Endothelial cell of umbilical vein (primary cell): ENCODE data around the gene SNX10. TPM values are rescaled to one million over a fixed set of nuclear protein-coding genes. Genes with fewer than 3 reads are reported as not detected.

Experiments used
- BruUV-seq: library from RNA; stranded (reverse); fragments of 400-500 nt; replicated peaks from 2 replicates; lab custom pipeline; 2021; lab: Mats Ljungman, UMichigan
- CTCF ChIA-PET: fragments of 300-600, 350-600 bp; sonication (Branson Sonifier 250); formaldehyde crosslinking; loops from one replicate; lab custom pipeline; 2021; ENCODE audit warnings: antibody characterized with exemption, inconsistent platforms; lab: Charles Lee
- POLR2A ChIA-PET: fragments of 300-600, 350-600 bp; sonication (Branson Sonifier 250); formaldehyde crosslinking; loops from one replicate; lab custom pipeline; 2021; ENCODE audit warnings: antibody characterized with exemption, inconsistent platforms; lab: Charles Lee
- DNase-seq: peaks from one replicate; pipeline ENCODE4 v3.0.0-alpha.2; 2011; ENCODE audit warnings: low read depth, low spot score
- FAIRE-seq: peaks from 2 replicates; lab custom pipeline; 2011; peaks lifted over from hg19 to GRCh38; lab: Jason Lieb, UNC
- H2AFZ ChIP-seq: 2 replicates; pipeline ENCODE4 v1.6.0; 2012; ENCODE audit warnings: low read depth, low read length, control low read depth, inconsistent platforms
- H3K27ac ChIP-seq: 2 replicates; pipeline ENCODE4 v1.5.1; 2011; ENCODE audit warnings: low read depth, mild to moderate bottlenecking, control low read depth, low read length, moderate library complexity; ENCODE audit not compliant: insufficient read depth
- H3K27me3 ChIP-seq, 2 experiments: 2 replicates each; pipeline versions ENCODE4 v1.6.0 to v1.6.1; 2011; ENCODE audit warnings: low read length in 2 of 2, mixed read lengths in 1 of 2; ENCODE audit not compliant: control insufficient read depth in 2 of 2, insufficient read depth in 2 of 2
- H3K36me3 ChIP-seq, 2 experiments: 2 replicates in 1 of 2; 3 replicates in 1 of 2; pipeline ENCODE4 v1.5.1; 2011; ENCODE audit warnings: low read length in 2 of 2, mild to moderate bottlenecking in 1 of 2, moderate library complexity in 1 of 2; ENCODE audit not compliant: control insufficient read depth in 2 of 2, insufficient read depth in 2 of 2; ENCODE audit errors: extremely low read depth in 1 of 2
- H3K4me1 ChIP-seq: 3 replicates; pipeline ENCODE4 v1.5.1; 2011; ENCODE audit warnings: mild to moderate bottlenecking, low read length; ENCODE audit not compliant: control insufficient read depth, insufficient read depth; ENCODE audit errors: extremely low read depth
- H3K4me2 ChIP-seq: 2 replicates; pipeline ENCODE4 v1.6.1; 2011; ENCODE audit warnings: low read length, control low read depth, mixed read lengths; ENCODE audit not compliant: insufficient read depth
- H3K4me3 ChIP-seq, 3 experiments: fragments of 200-600 bp in 1 of 3; sonication (generic), shearing (Covaris generic) in 1 of 3; replicated peaks in 1 of 3; 2 replicates each; pipeline ENCODE4 v1.5.1; 2011 to 2016; ENCODE audit warnings: control low read depth in 3 of 3, low read length in 3 of 3, mild to moderate bottlenecking in 2 of 3, inconsistent platforms in 1 of 3, low read depth in 1 of 3, moderate library complexity in 1 of 3; ENCODE audit not compliant: insufficient read depth in 1 of 3
- H3K79me2 ChIP-seq: 2 replicates; pipeline ENCODE4 v1.6.0; 2012; ENCODE audit warnings: low read length, inconsistent platforms; ENCODE audit not compliant: control insufficient read depth, insufficient read depth
- H3K9ac ChIP-seq: replicated peaks from 2 replicates; pipeline ENCODE3; 2011; ENCODE audit warnings: low read length, control low read depth; ENCODE audit not compliant: insufficient read depth; ENCODE audit errors: extremely low read depth
- H3K9me1 ChIP-seq: replicated peaks from 3 replicates; pipeline ENCODE4 v1.6.0; 2011; ENCODE audit warnings: mild to moderate bottlenecking, low read length; ENCODE audit not compliant: control insufficient read depth, insufficient read depth; ENCODE audit errors: extremely low read depth
- H3K9me3 ChIP-seq: replicated peaks from 2 replicates; pipeline ENCODE4 v1.5.1; 2012; ENCODE audit warnings: low read length, inconsistent platforms; ENCODE audit not compliant: control insufficient read depth, insufficient read depth
- H4K20me1 ChIP-seq: replicated peaks from 2 replicates; pipeline ENCODE3; 2011; ENCODE audit warnings: mild to moderate bottlenecking, low read length; ENCODE audit not compliant: control insufficient read depth, insufficient read depth; ENCODE audit errors: extremely low read depth
- EZH2 ChIP-seq: IDR thresholded peaks from 2 replicates; pipeline ENCODE4 v1.6.1; 2012; ENCODE audit warnings: borderline replicate concordance, low read depth, mild to moderate bottlenecking, moderate library complexity, low read length, inconsistent platforms; ENCODE audit not compliant: severe bottlenecking
- FOS ChIP-seq: IDR thresholded peaks from 2 replicates; pipeline ENCODE4 v1.6.1; 2011; ENCODE audit warnings: mild to moderate bottlenecking, low read length, moderate library complexity, borderline replicate concordance; ENCODE audit not compliant: insufficient read depth
- GATA2 ChIP-seq: IDR thresholded peaks from 2 replicates; pipeline ENCODE4 v1.7.0; 2011; ENCODE audit warnings: low read depth, mild to moderate bottlenecking, moderate library complexity, mixed read lengths, low read length; ENCODE audit not compliant: insufficient read length, insufficient read depth
- JUN ChIP-seq: IDR thresholded peaks from 2 replicates; pipeline ENCODE4 v1.6.1; 2011; ENCODE audit warnings: borderline replicate concordance, low read depth; ENCODE audit not compliant: insufficient read length, insufficient read depth
- MAX ChIP-seq: IDR thresholded peaks from 2 replicates; pipeline ENCODE4 v1.6.1; 2011; ENCODE audit not compliant: insufficient read depth, insufficient read length
- MYC ChIP-seq: IDR thresholded peaks from one replicate; pipeline ENCODE4 v1.6.1; 2011; ENCODE audit warnings: mild to moderate bottlenecking, low read depth, low read length
- POLR2A ChIP-seq: IDR thresholded peaks from 2 replicates; pipeline ENCODE4 v1.6.1; 2012; ENCODE audit warnings: low read depth, mild to moderate bottlenecking, control low read depth, low read length
- POLR2AphosphoS5 ChIP-seq: IDR thresholded peaks from 2 replicates; pipeline ENCODE4 v1.6.1; 2012; ENCODE audit warnings: low read depth, mild to moderate bottlenecking, control low read depth, low read length, moderate library complexity; ENCODE audit not compliant: insufficient read depth
- dilution Hi-C: fragments of 300-500 bp; cut with MboI; formaldehyde crosslinking; loops from one replicate; pipeline ENCODE4 v1.15.0; 2019; ENCODE audit warnings: low sequenced_read_pairs; ENCODE audit not compliant: extremely low pct_ligation_motif_present
- intact Hi-C: fragments of 100-400 bp; cut with micrococcal nuclease; formaldehyde crosslinking; loops from one replicate; pipeline ENCODE4 v1.10.0; 2022
- polyA plus RNA-seq, 4 experiments: library from polyadenylated mRNA; depleted of rRNA in 3 of 4; stranded (reverse) in 3 of 4; unstranded in 1 of 4; fragments of >200 nt; gene quantifications; 2 replicates each; pipeline versions ENCODE4 v1.2.1 to v1.2.3, GENCODE V29; 2011 to 2012; ENCODE audit warnings: missing spikeins in 1 of 4
- total RNA-seq: library from RNA; stranded (reverse); gene quantifications from 2 replicates; pipeline ENCODE4 v1.2.3, GENCODE V29; 2021
- TF ChIP-seq, protein P1 (sequence below), 2 donors: IDR thresholded peaks; 1 replicate in 1 of 2; 2 replicates in 1 of 2; pipeline ENCODE4 v1.5.1; 2011; ENCODE audit warnings: low read length in 2 of 2, mild to moderate bottlenecking in 2 of 2, moderate library complexity in 2 of 2, control low read depth in 1 of 2, inconsistent platforms in 1 of 2, low read depth in 1 of 2; ENCODE audit not compliant: insufficient read depth in 1 of 2; ENCODE audit errors: extremely low read depth in 1 of 2

Gene SNX10
- total and polyA plus RNA-seq, 2 donors (not counting 3 experiments of a cell fraction or from before 2014, with no cell fraction given): 0.25 to 0.80 TPM

DNA sequence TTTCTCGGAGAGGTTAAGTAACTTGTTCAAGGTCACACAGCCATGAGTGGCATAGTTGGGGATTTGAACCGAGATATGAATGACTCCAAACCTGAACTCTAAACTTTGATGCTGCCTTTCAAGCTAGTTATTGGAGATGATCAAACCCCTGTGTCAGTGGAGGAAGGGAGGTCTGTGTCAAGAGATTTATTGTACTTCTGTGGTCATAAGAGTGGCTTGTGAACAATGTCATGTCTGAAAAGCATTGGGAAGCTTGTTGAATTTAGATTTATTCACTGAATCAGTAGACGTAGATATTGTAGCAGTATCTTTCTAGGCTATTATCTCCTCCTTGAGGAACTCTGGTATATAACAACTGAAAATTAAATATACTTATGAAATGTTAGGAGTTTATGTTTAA is 27.3 kb downstream of the SNX10 start:
- H3K27me3 ChIP-seq: no peaks in the 10 kb centered on the region
- H3K9me3 ChIP-seq: no peaks in the 10 kb centered on the region
- no peaks in the 10 kb centered on the region for H3K36me3 ChIP-seq
- FAIRE-seq (no peak), DNase-seq (no peak)
- no peak overlapping the region for H3K4me2 ChIP-seq
- no peak overlapping the region for H3K9ac ChIP-seq
- no peaks in the 10 kb centered on the region for H3K9me1 ChIP-seq
- H2AFZ ChIP-seq: no peak overlapping the region
- POLR2A ChIA-PET: no interaction called here
- CTCF ChIA-PET: interaction anchor here (0.7 to 1.5 kb wide), 5 partner anchors 11 to 422 kb away, joined by 3 to 4 read pairs (median 3); no protein-coding TSS in a partner anchor
- no TSS peak for BruUV-seq
- H3K27ac ChIP-seq: no peak overlapping the region
- no peak for TF ChIP-seq JUN
- no peak for TF ChIP-seq GATA2
- TF ChIP-seq POLR2A: no peak
- no peak for TF ChIP-seq FOS
- no peak for TF ChIP-seq POLR2AphosphoS5
- TF ChIP-seq EZH2: no peak
- TF ChIP-seq, protein P1, sequence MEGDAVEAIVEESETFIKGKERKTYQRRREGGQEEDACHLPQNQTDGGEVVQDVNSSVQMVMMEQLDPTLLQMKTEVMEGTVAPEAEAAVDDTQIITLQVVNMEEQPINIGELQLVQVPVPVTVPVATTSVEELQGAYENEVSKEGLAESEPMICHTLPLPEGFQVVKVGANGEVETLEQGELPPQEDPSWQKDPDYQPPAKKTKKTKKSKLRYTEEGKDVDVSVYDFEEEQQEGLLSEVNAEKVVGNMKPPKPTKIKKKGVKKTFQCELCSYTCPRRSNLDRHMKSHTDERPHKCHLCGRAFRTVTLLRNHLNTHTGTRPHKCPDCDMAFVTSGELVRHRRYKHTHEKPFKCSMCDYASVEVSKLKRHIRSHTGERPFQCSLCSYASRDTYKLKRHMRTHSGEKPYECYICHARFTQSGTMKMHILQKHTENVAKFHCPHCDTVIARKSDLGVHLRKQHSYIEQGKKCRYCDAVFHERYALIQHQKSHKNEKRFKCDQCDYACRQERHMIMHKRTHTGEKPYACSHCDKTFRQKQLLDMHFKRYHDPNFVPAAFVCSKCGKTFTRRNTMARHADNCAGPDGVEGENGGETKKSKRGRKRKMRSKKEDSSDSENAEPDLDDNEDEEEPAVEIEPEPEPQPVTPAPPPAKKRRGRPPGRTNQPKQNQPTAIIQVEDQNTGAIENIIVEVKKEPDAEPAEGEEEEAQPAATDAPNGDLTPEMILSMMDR (IDR thresholded peaks at IDR 0.05; ENCODE audit: extremely low read depth in 1 of 2, insufficient read depth in 1 of 2, low read depth in 1 of 2, low read length in 2 of 2): no peak
- no peak for TF ChIP-seq MYC
- TF ChIP-seq MAX: no peak
- no peak overlapping the region for H3K4me3 ChIP-seq
- intact Hi-C loops (no loop called here), dilution Hi-C loops (no loop called here)
- H3K79me2 ChIP-seq: no peaks in the 10 kb centered on the region
- no peaks in the 10 kb centered on the region for H4K20me1 ChIP-seq
- H3K4me1 ChIP-seq: peaks cover 3% of the 10 kb centered on the region
